ENCODE data around the gene SUFU.

Gene SUFU

GRCh38 chr10:102641880-102642735 is 138.3 kb downstream of the SUFU start:
- FAIRE-seq = peak; percentile 51

DNA sequence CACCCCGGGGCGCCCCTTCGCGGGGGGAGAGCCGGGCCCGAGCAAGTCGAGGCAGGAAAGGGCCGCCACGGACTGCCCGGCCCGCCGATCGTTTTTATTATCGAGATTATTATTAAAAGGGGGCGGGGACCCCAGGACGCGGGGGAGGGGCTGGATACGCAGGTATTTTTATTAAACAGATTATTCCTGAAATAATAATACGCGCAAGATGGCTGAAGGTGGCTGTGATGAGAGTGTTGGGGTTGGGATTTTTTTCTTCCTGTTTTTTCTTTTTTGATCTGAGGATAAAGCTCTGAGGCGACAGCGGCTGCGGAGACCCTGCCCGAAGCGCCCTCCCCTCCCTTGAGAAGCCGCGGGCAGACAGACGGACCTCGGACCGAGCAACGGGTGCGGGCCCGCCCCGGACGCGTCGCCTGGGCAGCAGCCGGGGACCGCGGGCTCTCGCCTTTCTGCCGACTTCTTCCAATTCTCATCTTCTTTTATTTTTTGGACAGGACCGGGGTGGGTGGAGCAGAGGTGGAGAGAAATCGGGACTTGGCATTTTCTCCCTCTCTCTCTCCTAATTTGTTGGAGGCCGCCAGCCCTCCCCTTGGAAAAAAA is 139.1 kb downstream of the SUFU start:
- no peak for FAIRE-seq

- FAIRE-seq = no peak
Observed at GRCh38 chr10:102643336-102644065, 139.7 kb downstream of the SUFU start.

GRCh38 chr10:102644066-102644645 is 140.4 kb downstream of the SUFU start, which contains the start of gene TRIM8:
Gene TRIM8 (plus strand): TSS chr10:102644479. CDS start chr10:102644618, 139 bp downstream.
- no peak for FAIRE-seq

- FAIRE-seq = no peak
Observed at GRCh38 chr10:102644646-102645387, 141.0 kb downstream of the SUFU start.

DNA sequence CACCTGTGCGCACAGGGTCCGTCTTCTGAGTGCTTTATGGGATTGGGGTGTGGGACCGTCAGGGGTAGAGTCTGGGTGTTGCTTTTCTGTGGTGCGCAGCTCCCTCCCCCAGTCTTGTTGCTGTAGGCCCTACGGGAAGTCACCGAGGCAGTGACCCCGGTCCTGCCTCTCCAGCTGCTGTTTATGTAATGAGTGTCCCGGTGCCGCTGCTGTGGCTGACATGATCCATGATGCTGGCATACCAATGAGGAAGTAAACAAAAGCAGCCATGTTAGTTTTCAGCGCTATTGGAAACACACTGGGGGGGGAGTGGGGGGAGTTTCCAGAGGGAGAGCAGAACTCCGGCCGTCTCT is 141.6 kb downstream of the SUFU start:
- FAIRE-seq = no peak

GRCh38 chr10:102645741-102646609 is 142.2 kb downstream of the SUFU start:
- FAIRE-seq = no peak

DNA sequence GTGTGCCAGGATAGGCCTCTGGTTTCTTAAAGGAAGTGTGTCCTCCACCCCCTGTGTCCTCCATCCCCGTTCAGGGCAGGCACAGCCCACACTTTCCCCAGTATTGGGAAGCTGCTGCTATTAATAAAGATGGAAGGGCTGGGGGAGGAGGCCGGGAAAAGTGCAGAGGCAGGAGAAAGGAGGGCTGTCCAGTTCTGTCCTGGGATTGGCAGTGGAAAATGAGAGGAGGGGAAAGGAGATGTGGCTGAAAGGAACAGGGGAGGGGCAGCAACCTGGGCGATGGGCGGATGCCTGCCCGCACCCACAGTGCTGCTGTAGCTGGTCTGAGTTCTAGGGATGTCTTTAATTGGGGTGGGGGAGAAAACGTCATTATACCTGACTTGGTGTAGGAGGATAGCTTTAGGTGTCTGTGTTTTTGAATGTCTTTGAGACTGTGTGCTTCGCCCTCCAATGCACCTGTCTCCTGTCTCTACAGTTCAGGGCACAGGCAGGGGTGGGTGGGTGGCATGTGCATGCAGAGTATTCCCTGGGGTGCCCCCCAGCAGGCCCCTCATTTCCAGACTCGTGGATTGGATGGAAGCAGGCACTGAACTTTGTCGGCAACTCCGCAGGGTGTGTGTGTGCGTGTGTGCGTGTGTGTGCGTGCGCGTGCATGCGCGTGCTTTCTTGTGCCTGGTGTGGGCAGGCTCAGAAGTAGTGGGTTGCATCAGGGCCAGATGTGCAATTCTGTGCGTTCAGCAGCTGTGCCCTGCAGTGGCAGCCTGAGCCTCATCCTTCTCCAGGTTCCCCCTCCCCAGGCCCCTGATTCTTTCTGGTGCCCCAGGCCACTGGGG is 143.1 kb downstream of the SUFU start:
- no peak for FAIRE-seq

- FAIRE-seq = no peak
Observed at GRCh38 chr10:102647443-102648268, 143.9 kb downstream of the SUFU start.

DNA sequence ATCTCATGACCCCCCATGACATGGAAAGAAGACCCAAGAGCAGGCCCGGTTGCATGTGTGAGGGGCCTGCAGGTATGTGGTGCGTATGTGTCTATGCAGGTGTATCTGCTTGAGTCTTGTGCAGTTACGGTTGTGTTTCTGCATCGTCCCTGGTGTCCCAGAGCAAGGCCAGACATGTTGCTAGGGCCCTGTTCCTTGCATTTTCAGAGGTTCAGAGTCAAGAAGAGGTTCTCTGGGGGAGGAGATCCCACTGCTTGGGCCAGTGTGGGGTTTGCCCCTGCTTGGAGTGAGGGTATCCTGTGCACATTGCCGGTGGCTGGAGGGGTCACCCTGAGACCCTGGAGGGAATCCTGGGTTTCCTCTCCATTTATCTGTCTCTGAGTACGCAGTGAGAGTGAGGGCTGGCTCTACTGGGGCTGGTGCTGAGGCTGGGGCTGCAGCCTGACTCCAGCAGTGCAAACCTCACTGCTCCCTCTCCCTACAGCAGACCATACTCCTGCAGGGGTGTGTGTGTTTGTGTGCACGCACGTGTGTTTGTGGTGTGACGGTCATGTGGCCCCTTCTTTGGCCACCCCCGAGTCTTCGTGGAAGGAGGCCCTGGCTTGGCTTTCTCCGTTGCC is 144.6 kb downstream of the SUFU start:
- no peak for FAIRE-seq

- FAIRE-seq = no peak
Observed at GRCh38 chr10:102648889-102649796, 145.4 kb downstream of the SUFU start.

DNA sequence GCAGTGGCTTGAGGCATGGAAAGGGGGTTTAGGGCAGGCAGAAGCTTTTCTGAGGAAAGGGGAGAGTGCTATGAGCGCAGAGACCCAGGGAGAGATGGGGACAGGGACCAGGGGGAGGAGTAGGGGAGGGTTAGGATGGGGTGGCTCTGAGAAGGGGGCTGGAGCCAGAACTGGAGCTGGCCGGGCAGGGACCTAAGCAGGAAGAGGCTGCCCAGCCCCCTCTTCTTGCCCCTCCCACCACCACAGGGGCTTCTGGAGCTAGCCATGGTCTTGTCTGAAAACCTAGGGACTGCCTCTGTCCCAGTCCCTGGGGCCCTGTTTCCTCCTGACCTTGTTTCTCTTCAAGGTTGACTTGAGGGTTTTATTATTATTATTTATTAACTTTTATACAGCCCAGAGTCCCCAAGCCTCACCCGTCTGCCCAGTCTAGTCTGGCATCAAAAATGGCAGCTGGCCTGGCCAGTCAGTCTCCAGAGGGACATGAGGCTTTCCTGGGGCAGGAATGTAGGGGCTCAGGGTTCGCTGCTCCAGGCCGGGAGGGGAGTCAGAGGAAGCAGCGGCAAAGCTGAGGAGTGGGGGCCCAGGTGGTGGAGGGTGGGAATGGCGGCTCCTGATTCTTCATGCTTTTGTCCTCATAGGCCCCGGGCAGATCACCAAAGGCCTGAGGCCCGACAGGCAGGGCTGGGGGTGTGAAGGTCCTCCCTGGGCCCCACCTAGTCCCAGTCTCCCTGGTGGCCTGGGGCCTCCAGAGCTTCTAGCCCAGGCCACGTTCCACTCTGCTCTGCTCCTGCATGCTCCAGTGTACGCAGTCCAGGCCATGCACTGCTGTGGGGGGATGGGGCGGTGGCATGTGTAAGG is 146.3 kb downstream of the SUFU start:
- no peak for FAIRE-seq

DNA sequence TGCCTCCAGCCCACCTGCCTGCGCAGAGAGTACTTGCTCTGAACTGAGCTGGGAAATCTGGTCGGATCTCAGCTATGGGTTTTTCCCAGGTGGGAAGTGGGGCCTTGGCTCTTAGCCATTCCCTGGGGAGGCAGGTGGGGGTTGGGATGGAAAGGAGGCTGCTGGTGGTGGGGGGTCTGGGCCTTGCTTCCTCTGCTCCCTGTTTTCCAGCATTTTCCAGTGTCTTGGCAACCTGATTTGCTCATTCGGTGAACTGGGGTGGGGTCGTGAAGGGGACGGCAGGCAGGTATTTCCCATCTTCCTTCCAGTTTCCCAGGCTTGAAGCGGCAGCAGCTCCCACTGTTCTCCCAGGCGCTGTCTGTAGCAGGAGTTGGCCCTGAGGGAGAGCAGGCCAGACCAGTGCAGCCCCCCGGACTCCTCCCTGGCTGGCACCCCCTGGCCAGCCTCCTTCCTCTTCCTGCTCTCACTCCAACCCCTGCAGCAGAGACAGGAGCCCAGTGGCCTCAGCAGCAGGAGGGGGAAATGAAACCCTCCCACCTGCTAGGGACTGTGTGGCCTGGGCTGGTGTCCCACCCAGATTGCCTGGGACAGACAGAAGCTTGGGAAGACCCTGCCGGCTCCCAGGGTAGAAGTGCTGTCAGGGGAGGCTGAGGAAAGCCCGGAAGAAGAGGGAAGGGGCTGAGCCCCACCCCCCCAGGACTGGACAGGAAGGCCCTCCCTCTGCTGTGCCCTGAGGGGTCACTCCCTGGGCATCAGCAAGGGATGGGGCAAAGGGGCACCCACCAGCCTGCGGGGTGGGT is 147.1 kb downstream of the SUFU start:
- FAIRE-seq = no peak

- FAIRE-seq = no peak
Observed at GRCh38 chr10:102651455-102652169, 147.8 kb downstream of the SUFU start.

- no peak for FAIRE-seq
Observed at GRCh38 chr10:102652170-102652916, 148.6 kb downstream of the SUFU start.
